WERI-Rb-1 (cell line): Measurements from ENCODE around the gene PABPC1L.

Experiments
- DNase-seq: peaks from one replicate; pipeline ENCODE4 v3.0.0-alpha.2; 2020
- H3K27ac ChIP-seq: fragments of 250-450 bp; sonication (Bioruptor Pico); 2 replicates; pipeline ENCODE4 v1.5.1; 2020; ENCODE audit warnings: mild to moderate bottlenecking, moderate library complexity
- H3K27me3 ChIP-seq: fragments of 250-450 bp; sonication (Bioruptor Pico); 2 replicates; pipeline ENCODE4 v1.5.1; 2021; ENCODE audit warnings: mild to moderate bottlenecking, low read depth, moderate library complexity; ENCODE audit not compliant: insufficient read depth, severe bottlenecking
- H3K36me3 ChIP-seq: fragments of 250-450 bp; sonication (Bioruptor Pico); 2 replicates; pipeline ENCODE4 v1.5.1; 2020; ENCODE audit warnings: mild to moderate bottlenecking, moderate library complexity
- H3K4me3 ChIP-seq: 2 replicates; pipeline ENCODE4 v1.5.1; 2011; ENCODE audit warnings: low read depth, mild to moderate bottlenecking, control low read depth, low read length
- H3K9me3 ChIP-seq: fragments of 250-450 bp; sonication (Bioruptor Pico); 2 replicates; pipeline ENCODE4 v1.5.1; 2021; ENCODE audit warnings: mild to moderate bottlenecking, moderate library complexity; ENCODE audit not compliant: severe bottlenecking
- TF ChIP-seq, protein P1 (sequence below): IDR thresholded peaks from 2 replicates; pipeline ENCODE4 v1.5.1; 2011; ENCODE audit warnings: low read depth, mild to moderate bottlenecking, control low read depth, inconsistent platforms, low read length

PABPC1L gene

DNA sequence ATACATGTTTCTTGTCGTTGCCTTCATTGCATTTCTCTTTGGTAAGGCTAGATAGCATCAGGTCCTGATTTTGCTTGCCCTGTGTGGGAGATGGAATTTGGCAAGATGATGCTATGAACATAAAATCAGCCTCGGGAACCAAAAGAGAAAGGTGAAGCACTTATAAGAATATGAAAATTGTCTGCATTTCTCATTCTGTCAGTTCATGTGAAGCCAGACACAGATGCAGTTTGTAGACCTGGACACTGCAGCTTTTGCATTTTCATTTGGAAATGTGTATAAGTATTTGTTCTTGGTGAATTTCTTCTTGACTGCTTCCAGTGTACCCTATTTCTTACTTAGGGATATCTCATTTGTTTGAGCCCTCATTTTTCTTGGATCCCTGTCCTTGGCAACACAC, 23.0 kb upstream of the PABPC1L start:
- DNase-seq = no peak
- Histone ChIP-seq H3K27me3 (no peaks in the 10 kb centered on the region), H3K4me3 (peak overlapping the region; percentile 78), H3K36me3 (peaks cover 17% of the 10 kb centered on the region), H3K27ac (no peak overlapping the region), H3K9me3 (no peaks in the 10 kb centered on the region)
- TF ChIP-seq, protein P1, sequence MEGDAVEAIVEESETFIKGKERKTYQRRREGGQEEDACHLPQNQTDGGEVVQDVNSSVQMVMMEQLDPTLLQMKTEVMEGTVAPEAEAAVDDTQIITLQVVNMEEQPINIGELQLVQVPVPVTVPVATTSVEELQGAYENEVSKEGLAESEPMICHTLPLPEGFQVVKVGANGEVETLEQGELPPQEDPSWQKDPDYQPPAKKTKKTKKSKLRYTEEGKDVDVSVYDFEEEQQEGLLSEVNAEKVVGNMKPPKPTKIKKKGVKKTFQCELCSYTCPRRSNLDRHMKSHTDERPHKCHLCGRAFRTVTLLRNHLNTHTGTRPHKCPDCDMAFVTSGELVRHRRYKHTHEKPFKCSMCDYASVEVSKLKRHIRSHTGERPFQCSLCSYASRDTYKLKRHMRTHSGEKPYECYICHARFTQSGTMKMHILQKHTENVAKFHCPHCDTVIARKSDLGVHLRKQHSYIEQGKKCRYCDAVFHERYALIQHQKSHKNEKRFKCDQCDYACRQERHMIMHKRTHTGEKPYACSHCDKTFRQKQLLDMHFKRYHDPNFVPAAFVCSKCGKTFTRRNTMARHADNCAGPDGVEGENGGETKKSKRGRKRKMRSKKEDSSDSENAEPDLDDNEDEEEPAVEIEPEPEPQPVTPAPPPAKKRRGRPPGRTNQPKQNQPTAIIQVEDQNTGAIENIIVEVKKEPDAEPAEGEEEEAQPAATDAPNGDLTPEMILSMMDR = no peak

GRCh38 chr20:44887466-44887865, 22.4 kb upstream of the PABPC1L start:
- TF ChIP-seq, protein P1 = no peak
- H3K27ac ChIP-seq = no peak overlapping the region
- H3K9me3 ChIP-seq = no peaks in the 10 kb centered on the region
- DNase-seq = no peak
- H3K4me3 ChIP-seq = no peak overlapping the region
- peaks cover 17% of the 10 kb centered on the region for H3K36me3 ChIP-seq
- no peaks in the 10 kb centered on the region for H3K27me3 ChIP-seq

DNA sequence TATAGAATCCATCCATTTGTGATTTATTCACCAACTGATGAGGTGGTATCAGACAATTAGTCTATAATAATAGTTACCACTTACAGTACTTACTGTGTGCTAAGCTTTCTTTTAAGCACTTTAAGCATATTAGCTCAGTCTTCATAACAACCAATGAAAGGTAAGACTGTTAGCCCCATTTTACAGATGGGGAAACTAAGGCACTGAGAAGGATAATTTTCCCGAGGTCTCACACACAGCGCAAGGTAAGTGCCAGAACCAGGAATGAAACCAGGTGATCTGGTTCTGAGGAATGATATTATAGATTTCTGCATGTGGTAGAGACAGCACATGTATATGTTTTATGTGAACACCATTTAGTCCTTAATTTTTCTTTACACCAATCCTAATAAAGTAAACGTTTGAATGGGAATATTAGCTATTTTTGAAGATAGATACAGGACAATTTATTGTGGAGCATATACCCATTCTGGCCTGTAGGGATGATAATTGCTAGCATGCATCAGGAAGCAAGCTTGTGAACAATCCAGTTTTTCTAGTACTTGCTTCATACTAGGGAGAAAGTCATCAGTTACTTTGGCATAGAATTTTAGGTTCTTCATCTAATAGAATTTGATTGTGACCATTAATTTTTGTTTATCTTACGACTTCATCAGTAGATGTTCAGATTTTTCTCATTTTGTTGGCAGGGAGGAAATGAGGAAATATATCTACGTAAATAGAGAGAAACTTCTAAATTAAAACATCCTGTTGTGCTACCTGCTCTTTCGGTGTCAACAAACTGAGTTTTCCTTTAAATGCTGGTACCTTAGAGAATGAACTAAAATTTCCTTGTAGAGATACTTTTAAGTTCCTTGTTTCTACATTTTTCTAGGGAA, 21.4 kb upstream of the PABPC1L start:
- TF ChIP-seq, protein P1 = no peak
- H3K36me3 ChIP-seq = peaks cover 17% of the 10 kb centered on the region
- H3K27ac ChIP-seq = no peak overlapping the region
- H3K27me3 ChIP-seq = no peaks in the 10 kb centered on the region
- no peak overlapping the region for H3K4me3 ChIP-seq
- H3K9me3 ChIP-seq = no peaks in the 10 kb centered on the region
- DNase-seq = no peak

- H3K27me3 ChIP-seq = no peaks in the 10 kb centered on the region
- no peaks in the 10 kb centered on the region for H3K9me3 ChIP-seq
- no peak for DNase-seq
- H3K36me3 ChIP-seq = peaks cover 13% of the 10 kb centered on the region
- TF ChIP-seq, protein P1 = no peak
- no peak overlapping the region for H3K27ac ChIP-seq
- H3K4me3 ChIP-seq = no peak overlapping the region
Observed at GRCh38 chr20:44891826-44892225, 18.0 kb upstream of the PABPC1L start.

GRCh38 chr20:44894959-44895358, 14.9 kb upstream of the PABPC1L start:
- no peaks in the 10 kb centered on the region for H3K9me3 ChIP-seq
- no peaks in the 10 kb centered on the region for H3K27me3 ChIP-seq
- TF ChIP-seq, protein P1 = no peak
- no peak overlapping the region for H3K4me3 ChIP-seq
- H3K36me3 ChIP-seq = peaks cover 6% of the 10 kb centered on the region
- no peak for DNase-seq
- no peak overlapping the region for H3K27ac ChIP-seq
